GM19099 (cell line): ENCODE data around the gene LRFN5.

Source experiments
- POLR2A ChIP-seq: IDR thresholded peaks from 3 replicates; pipeline ENCODE4 v1.6.1; 2011; ENCODE audit warnings: low read depth; ENCODE audit not compliant: insufficient read length; ENCODE audit errors: extremely low read depth

Gene LRFN5

DNA sequence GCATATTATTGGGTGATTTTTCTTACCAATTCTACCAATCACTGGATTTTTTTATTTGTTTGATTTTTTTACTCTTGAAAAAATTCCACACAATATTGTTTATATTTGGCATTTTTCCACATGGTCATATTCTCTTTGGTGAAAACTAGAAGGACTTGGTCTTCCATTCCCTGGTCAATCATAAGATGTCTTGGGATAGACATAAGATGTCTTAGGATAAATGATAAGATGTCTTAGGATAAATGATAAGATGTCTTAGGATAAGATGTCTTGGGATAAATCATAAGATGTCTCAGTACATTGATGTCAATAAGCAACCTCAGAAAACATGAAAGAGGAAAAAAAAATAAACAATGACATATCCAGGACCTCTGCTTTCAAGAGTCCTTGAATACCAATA, 309.1 kb downstream of the LRFN5 start:
- no peak for TF ChIP-seq POLR2A

DNA sequence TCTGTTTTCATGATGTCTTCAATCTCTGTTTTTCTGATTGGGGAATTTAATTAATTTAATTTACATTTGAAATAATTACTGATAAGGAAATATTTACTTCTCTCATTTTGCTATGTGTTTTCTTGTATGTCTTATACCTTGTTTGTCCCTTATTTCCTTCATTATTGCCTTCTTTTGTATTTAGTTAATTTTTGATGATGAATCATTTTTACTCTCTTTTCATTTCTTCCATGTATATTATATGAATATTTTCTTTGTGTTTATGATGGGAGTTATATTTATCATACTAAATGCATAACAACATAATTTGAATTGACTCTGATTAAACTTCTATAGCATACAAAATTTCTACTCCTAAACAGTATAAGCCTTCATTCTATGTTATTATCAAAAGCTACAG, 309.6 kb downstream of the LRFN5 start:
- no peak for TF ChIP-seq POLR2A

DNA sequence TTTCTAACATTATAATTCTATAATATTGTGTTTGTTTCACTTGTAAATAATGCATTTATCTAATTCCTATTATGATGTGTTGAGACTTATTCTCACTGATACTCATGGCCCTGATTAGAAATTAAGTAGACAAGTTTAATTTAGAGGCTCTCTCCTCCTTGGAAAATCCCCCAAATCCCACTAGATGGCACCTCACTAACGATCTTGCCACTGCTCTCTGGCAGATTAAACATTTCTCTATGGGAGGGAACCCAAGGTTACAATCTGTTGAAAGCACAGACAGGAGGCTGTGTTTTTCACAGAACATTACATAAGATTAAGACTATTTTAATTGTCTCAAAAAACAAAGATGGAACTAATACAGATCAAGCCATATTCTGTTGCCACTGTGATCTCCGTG, 318.7 kb downstream of the LRFN5 start:
- TF ChIP-seq POLR2A, result no peak

DNA sequence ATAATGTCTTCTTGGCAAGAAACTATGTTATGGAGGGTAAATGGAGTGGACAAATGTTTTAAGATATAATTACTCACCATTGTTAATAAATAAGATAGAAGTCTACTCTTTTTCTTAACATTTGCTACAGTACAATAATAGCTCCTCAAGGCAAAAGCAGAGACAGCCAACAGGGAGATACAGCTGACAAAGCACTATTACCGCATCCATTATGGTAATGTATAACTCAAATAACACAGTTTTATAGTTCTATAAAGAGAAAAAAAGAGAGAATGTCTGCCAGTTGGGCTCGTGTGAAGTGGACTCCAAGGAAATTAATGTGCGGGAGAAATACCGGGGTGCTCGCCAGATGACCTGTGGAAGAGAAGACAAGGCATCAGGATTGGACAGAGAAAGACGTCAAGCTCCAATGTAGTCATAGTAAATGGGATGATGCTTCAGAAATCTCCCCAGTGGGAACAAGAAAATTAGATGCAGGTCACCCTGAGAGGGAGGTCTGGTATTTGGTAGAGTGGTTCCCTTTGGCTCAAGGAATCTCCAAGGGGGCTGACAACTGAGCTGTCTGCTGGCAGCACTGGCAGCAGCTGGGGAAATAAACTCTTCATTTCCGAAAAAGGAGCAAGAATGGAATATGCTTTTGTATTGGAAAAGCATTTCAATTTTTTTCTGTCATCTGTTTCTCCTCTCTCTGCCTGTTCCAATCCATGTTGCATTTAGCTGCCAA, 343.9 kb downstream of the LRFN5 start:
- no peak for TF ChIP-seq POLR2A
